ENCODE measurements around the gene NAAA. TPM values are rescaled to one million over a fixed set of nuclear protein-coding genes. Genes with fewer than 3 reads are reported as not detected.
"Not testable (repeated sequence)": the region's sequence is repeated elsewhere in the genome, so short reads cannot be mapped to it uniquely, and the experiment has no call there.

Gene NAAA
- total RNA-seq, 1 experiment from 2014 or later = 8.9 TPM

DNA sequence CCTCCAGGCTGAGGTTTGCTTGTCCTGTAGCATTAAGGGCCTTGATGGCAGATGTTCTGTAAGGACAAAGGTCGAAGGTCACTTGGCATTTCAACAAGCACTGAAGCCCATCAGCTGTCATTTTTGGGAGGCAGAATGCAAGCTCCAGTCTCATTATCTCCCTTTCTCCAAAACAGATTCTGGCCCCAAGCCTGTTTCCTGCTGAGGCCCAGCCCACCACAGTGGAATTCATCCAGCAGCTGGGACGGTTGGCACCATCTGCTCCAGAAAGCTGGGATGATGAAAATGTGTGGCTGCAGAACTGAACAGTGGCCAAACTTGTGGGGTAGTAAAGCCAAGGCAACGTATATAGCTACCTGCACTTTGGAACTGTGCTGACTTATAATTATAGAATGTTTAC, 20.9 kb downstream of the NAAA start:
- DNase-seq (ENCODE audit: unreplicated experiment) = no peak
- BruUV-seq (replicated peaks) = no TSS peak
- no peak overlapping the region for H3K27ac Mint-ChIP-seq (ENCODE audit: low read depth, unreplicated experiment)
- ChIA-PET CTCF (no interaction called here), POLR2A (no interaction called here)
- no peaks in the 10 kb centered on the region for H3K4me1 Mint-ChIP-seq (ENCODE audit: insufficient read depth, unreplicated experiment)
- TF ChIP-seq, protein P1, sequence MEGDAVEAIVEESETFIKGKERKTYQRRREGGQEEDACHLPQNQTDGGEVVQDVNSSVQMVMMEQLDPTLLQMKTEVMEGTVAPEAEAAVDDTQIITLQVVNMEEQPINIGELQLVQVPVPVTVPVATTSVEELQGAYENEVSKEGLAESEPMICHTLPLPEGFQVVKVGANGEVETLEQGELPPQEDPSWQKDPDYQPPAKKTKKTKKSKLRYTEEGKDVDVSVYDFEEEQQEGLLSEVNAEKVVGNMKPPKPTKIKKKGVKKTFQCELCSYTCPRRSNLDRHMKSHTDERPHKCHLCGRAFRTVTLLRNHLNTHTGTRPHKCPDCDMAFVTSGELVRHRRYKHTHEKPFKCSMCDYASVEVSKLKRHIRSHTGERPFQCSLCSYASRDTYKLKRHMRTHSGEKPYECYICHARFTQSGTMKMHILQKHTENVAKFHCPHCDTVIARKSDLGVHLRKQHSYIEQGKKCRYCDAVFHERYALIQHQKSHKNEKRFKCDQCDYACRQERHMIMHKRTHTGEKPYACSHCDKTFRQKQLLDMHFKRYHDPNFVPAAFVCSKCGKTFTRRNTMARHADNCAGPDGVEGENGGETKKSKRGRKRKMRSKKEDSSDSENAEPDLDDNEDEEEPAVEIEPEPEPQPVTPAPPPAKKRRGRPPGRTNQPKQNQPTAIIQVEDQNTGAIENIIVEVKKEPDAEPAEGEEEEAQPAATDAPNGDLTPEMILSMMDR (IDR thresholded peaks at IDR 0.05; ENCODE audit: unreplicated experiment) = no peak
- intact Hi-C loops (cut with micrococcal nuclease) = loop anchor here (5.0 kb wide), 1 partner anchor 147 kb away; no protein-coding TSS in a partner anchor
- H3K27me3 Mint-ChIP-seq (ENCODE audit: insufficient read depth, unreplicated experiment) = no peaks in the 10 kb centered on the region
- no peaks in the 10 kb centered on the region for H3K9me3 Mint-ChIP-seq (ENCODE audit: unreplicated experiment)
- H3K4me3 Mint-ChIP-seq (ENCODE audit: unreplicated experiment) = no peak overlapping the region
- peaks cover 5% of the 10 kb centered on the region for H3K36me3 Mint-ChIP-seq (ENCODE audit: insufficient read depth, unreplicated experiment)

DNA sequence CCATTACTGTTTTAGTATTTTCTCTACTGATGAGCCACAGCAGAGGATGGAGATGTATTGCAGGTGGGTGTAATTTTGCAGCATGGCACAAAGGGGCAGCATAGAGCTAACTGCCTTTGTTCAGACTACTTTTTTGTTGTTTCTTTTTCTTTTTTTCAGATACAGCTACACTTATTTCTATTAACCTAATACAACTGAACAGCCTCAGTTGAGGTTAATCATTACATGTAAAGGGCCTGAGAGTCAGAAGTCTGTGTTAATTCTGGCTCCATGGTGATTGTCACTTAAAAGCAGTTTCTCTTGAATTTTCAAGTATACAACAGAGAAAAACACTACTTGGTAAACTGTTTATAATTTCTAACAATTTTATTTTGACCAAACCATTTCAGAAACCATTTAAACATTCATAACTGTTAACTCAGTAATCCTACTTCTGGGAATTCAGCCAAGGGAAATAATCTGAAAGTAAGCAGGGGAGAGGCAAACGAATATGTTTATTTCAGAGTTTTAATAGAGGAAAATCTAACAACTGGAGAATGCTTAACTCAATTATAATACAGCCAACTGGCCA, 24.6 kb downstream of the NAAA start:
- H3K4me1 Mint-ChIP-seq (ENCODE audit: insufficient read depth, unreplicated experiment) = no peaks in the 10 kb centered on the region

DNA sequence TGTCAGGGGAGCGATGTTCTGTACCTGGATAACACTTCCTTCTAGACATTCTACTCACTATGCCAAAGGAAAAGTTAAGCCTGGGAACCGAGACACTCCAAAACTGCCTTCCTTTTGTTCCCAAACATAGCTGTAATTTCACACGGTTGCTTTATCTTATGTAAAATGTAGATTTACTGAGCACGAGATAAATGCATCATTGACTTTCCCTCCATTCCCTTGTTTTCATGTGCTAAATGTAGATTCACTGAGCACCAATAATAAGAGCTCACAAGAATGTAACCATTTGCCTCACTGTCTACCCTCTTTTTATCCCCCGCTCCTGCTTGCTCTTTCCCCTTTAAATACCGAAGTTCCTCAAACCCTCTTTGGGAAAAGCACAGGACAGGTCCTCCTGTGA, 27.8 kb downstream of the NAAA start:
- H3K36me3 Mint-ChIP-seq (ENCODE audit: insufficient read depth, unreplicated experiment) = peaks cover 7% of the 10 kb centered on the region
- H3K4me3 Mint-ChIP-seq (ENCODE audit: unreplicated experiment) = no peak overlapping the region
- peaks cover 9% of the 10 kb centered on the region for H3K9me3 Mint-ChIP-seq (ENCODE audit: unreplicated experiment)
- no peaks in the 10 kb centered on the region for H3K27me3 Mint-ChIP-seq (ENCODE audit: insufficient read depth, unreplicated experiment)
- intact Hi-C loops (cut with micrococcal nuclease) = no loop called here
- DNase-seq (ENCODE audit: unreplicated experiment) = no peak
- BruUV-seq (replicated peaks) = no TSS peak
- ChIA-PET POLR2A (no interaction called here), CTCF (interaction anchor here (0.6 to 6.0 kb wide), 6 partner anchors 12 to 165 kb away, joined by 3 to 66 read pairs (median 3); partner anchors contain the start of gene NAAA)
- TF ChIP-seq, protein P1 (IDR thresholded peaks at IDR 0.05; ENCODE audit: unreplicated experiment) = no peak
- H3K4me1 Mint-ChIP-seq (ENCODE audit: insufficient read depth, unreplicated experiment) = peaks cover 6% of the 10 kb centered on the region
- H3K27ac Mint-ChIP-seq (ENCODE audit: low read depth, unreplicated experiment) = no peak overlapping the region

More for the DNA sequence above, 24.6 kb downstream of the NAAA start:
- peaks cover 5% of the 10 kb centered on the region for H3K36me3 Mint-ChIP-seq (ENCODE audit: insufficient read depth, unreplicated experiment)
- H3K4me3 Mint-ChIP-seq (ENCODE audit: unreplicated experiment) = no peak overlapping the region
- H3K27ac Mint-ChIP-seq (ENCODE audit: low read depth, unreplicated experiment) = peak overlapping the region; percentile 31
- peaks cover under 1% of the 10 kb centered on the region for H3K9me3 Mint-ChIP-seq (ENCODE audit: unreplicated experiment)
- ChIA-PET POLR2A (interaction anchor here (0.6 to 0.8 kb wide), 2 partner anchors 75 to 719 kb away, joined by 3 to 4 read pairs; partner anchors contain the start of gene SDAD1), CTCF (interaction anchor here (0.6 to 6.0 kb wide), 19 partner anchors 9 to 1153 kb away, joined by 3 to 66 read pairs (median 4); partner anchors contain the start of gene NAAA)
- H3K27me3 Mint-ChIP-seq (ENCODE audit: insufficient read depth, unreplicated experiment) = no peaks in the 10 kb centered on the region
- DNase-seq (ENCODE audit: unreplicated experiment) = peak; percentile 35
- TF ChIP-seq, protein P1 (IDR thresholded peaks at IDR 0.05; ENCODE audit: unreplicated experiment) = peak; percentile 79
- intact Hi-C loops (cut with micrococcal nuclease) = loop anchor here (2.0 to 5.0 kb wide), 2 partner anchors 25 to 151 kb away; partner anchors contain the start of gene NAAA
- no TSS peak for BruUV-seq (replicated peaks)

DNA sequence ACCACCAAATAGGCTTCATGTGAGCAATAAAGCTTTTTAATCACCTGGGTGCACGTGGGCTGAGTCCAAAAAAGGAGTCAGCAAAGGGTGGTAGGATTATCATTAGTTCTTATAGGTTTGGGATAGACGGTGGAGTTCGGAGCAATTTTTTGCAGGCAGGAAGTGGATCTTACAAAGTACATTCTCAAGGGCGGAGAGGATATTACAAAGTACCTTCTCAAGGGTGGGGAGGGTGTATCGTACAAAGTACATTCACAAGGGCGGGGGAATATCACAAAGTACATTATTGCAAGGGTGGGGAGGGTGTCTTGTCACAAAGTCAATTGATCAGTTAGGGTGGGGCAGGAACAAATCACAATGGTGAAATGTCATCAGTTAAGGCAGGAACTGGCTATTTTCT, 30.0 kb downstream of the NAAA start:
- DNase-seq (ENCODE audit: unreplicated experiment); H3K27me3 Mint-ChIP-seq (ENCODE audit: insufficient read depth, unreplicated experiment); H3K4me1 Mint-ChIP-seq (ENCODE audit: insufficient read depth, unreplicated experiment); H3K9me3 Mint-ChIP-seq (ENCODE audit: unreplicated experiment); BruUV-seq (replicated peaks); intact Hi-C loops (cut with micrococcal nuclease); H3K4me3 Mint-ChIP-seq (ENCODE audit: unreplicated experiment); H3K36me3 Mint-ChIP-seq (ENCODE audit: insufficient read depth, unreplicated experiment); H3K27ac Mint-ChIP-seq (ENCODE audit: low read depth, unreplicated experiment): not testable (repeated sequence)
- CTCF ChIA-PET = interaction anchor here (0.7 to 3.5 kb wide), 2 partner anchors 8 to 15 kb away, joined by 3 to 27 read pairs; partner anchors contain the start of gene PPEF2
- POLR2A ChIA-PET = interaction anchor here (0.6 kb wide), 1 partner anchor 195 kb away, joined by 3 read pairs; no protein-coding TSS in a partner anchor
